Muscle of back (tissue), 13 donors: Measurements from ENCODE around the gene SMYD4. TPM values are rescaled to one million over a fixed set of nuclear protein-coding genes. Genes with fewer than 3 reads are reported as not detected.
"Not testable (repeated sequence)": the region's sequence is repeated elsewhere in the genome, so short reads cannot be mapped to it uniquely, and the experiment has no call there.

Source experiments
- DNase-seq, 3 donors: peaks; one replicate each; pipeline versions ENCODE4 v3.0.0 to v3.0.0-alpha.2; 2013
- long read RNA-seq, 9 donors: transcript quantifications; one replicate each; lab custom pipeline, GENCODE V29; 2026
- polyA plus RNA-seq, 10 donors: library from polyadenylated mRNA; unstranded; fragments of 120-200 nt; gene quantifications; one replicate each; pipeline ENCODE4 v1.2.1, GENCODE V29; 2013; ENCODE audit not compliant: insufficient read length in 10 of 10

SMYD4 gene, protein sequence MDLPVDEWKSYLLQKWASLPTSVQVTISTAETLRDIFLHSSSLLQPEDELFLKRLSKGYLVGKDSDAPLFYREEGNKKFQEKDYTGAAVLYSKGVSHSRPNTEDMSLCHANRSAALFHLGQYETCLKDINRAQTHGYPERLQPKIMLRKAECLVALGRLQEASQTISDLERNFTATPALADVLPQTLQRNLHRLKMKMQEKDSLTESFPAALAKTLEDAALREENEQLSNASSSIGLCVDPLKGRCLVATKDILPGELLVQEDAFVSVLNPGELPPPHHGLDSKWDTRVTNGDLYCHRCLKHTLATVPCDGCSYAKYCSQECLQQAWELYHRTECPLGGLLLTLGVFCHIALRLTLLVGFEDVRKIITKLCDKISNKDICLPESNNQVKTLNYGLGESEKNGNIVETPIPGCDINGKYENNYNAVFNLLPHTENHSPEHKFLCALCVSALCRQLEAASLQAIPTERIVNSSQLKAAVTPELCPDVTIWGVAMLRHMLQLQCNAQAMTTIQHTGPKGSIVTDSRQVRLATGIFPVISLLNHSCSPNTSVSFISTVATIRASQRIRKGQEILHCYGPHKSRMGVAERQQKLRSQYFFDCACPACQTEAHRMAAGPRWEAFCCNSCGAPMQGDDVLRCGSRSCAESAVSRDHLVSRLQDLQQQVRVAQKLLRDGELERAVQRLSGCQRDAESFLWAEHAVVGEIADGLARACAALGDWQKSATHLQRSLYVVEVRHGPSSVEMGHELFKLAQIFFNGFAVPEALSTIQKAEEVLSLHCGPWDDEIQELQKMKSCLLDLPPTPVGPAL
- polyA plus RNA-seq = 10 to 100 TPM in 1 of 10 donors, 1 to 10 TPM in 9; 5.4 to 10.2 (median 7.4) TPM
- long read RNA-seq, donor 1 = 0 reads
- long read RNA-seq, donor 2 = 0 reads
- long read RNA-seq, donor 3 = 0 reads
- long read RNA-seq, donor 4, full-length matches to known transcripts = 1 of 1 reads
- long read RNA-seq, donor 4, partial matches to known transcripts = 0 of 1 reads
- long read RNA-seq, donor 4, other reads (novel, unspliced or antisense) = 0 of 1 reads
- long read RNA-seq, donor 5, full-length matches to known transcripts = 1 of 1 reads
- long read RNA-seq, donor 5, partial matches to known transcripts = 0 of 1 reads
- long read RNA-seq, donor 5, other reads (novel, unspliced or antisense) = 0 of 1 reads
- long read RNA-seq, donor 6 = 0 reads
- long read RNA-seq, donor 7, partial matches to known transcripts = 21 of 26 reads
- long read RNA-seq, donor 7, other reads (novel, unspliced or antisense) = 5 of 26 reads
- long read RNA-seq, donor 8, full-length matches to known transcripts = 1 of 1 reads
- long read RNA-seq, donor 8, partial matches to known transcripts = 0 of 1 reads
- long read RNA-seq, donor 8, other reads (novel, unspliced or antisense) = 0 of 1 reads
- long read RNA-seq, donor 9 = 0 reads

DNA sequence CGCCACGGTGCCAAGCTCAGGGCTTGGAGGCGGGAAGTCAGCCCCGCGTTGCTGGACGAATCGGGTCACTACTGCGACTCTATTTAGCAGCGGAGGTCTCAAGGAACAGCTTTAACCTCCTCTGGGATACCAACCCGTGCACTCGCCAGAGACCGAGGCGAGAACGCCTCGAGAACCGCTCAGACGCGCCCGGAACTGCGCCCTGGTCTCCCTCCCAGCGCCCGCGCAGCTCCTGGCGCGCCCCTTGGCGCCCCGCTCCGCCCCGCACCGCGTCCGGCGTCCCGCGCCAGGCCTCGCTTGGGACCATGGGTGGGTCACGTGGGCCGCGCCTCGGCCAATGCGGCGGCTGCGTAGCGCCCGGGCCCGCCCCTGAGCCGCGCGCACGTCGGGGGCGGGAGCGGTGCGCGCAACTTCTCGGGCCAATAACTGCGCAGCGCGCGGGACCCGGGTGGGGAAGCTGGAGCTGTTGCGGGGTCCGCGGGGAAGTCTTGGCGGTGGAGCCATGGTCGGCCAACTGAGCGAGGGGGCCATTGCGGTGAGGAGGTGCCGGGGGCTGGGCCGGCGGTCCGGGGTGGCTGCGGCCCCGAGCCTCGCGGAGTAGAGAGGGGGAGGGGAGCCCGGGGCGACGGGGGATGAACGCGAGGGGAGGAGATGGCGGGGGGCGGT, at the start of gene SMYD4, which contains the start of gene RPA1:
SMYD4 (minus strand) TSS at position 311 of the 666 bp plus-strand sequence. CDS start 1,908 bp downstream, outside the sequence.
RPA1 (plus strand) TSS at position 414 of the 666 bp plus-strand sequence; CDS start at position 503, 89 bp downstream.
- DNase-seq = peak; percentile 87 to 97 (median 93)

DNA sequence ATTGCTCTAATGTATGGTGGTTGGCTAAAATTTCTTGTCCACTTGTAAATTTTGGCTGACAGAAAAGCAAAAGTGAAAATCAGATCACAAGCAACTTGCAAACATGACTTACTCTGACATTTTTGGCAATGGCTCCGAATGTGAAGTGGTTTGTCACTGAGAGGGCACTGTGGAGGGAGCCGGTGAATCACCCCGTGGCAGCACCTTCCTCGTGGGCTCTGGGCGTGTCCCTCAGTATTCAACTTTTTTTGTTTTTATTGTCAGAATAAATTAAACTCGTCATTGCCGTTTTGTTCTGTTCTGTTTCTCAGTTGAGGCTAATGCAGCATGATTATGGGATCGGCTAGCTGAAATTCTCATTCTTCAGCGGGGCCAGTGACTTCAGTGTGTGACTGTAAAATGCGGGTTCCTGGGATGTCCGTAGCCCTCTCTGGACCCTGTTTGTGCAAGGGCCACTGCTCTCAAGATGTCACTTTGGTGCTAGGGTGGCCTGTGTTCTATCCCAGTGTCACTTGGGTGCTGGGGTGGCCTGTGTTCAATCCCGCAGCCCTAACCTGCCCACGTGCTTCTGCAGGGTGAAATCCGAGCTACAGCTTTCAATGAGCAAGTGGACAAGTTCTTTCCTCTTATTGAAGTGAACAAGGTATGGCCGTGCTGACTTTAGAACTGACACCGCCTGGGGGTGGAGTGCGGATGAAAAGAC, 48.9 kb upstream of the SMYD4 start:
- no peak for DNase-seq

DNA sequence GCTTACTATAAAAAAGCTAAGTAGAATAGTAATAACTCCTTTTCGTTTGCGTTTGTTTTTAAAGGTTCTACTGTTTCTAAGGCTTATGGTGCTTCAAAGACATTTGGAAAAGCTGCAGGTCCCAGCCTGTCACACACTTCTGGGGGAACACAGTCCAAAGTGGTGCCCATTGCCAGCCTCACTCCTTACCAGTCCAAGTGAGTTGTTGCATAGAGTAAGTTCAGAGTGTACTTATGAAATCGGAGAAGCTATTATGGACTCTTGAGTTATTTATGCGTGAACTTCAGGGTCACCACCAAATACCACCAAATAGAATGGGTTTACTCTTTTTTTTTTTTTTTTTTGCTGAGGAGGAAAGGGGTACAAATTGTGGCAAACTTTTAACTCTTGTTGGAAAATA, 45.9 kb upstream of the SMYD4 start:
- no peak for DNase-seq

DNA sequence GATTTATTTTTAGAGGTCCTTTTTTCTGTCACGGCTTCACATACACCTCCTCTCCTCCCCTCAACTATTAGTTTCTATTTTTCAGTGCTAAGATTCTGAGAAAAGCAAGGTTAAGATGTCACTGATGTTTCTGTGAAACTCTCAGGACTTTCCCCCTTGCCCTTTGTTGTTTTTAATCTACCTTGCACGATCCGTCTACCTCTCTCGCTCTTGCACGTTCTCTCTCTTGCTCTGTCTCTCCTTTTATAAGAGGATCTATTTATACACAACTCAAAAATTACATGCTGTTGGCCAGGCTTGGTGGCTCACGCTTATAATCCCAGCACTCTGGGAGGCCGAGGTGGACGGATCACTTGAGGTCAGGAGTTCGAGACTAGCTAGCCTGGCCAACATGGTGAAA, 43.7 kb upstream of the SMYD4 start:
- no peak for DNase-seq

DNA sequence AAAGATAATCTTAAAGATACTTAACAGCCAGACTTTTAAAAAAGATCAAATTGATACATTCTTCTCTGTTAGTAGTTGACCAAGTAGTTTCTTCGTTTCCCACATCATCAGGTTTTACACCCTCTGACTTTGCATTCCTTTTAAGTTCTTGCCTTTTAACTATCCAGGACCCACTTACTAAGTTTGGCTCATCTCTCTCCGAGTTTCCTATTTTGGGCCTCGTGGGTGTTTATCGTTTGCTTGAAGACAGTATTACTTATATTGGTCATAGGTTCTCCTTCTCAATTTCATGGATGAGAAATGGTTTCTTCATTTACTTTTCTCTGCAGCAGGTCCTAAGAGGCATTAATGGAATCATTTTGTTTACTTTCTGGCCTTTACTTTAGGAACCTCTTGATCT, 43.3 kb upstream of the SMYD4 start:
- no peak for DNase-seq

DNA sequence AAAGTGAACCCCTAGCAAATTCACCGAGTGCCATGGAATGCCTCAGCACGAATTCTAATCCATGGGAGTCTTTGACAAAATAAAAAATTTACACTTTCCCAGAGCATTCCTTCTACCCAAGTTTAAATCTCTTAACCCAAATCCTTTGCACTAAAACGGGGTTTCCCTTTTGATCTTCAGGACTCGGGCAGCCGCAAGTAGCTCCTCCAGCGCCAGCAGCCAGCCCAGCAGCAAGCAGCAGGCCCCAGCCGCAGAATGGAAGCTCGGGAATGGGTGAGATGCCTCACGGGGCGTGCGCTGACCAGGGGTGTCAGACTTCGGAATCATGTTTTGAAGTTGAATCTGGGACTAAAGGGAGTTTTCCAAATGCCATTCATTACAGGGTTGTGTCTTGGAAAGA, 42.6 kb upstream of the SMYD4 start:
- DNase-seq = no peak

DNA sequence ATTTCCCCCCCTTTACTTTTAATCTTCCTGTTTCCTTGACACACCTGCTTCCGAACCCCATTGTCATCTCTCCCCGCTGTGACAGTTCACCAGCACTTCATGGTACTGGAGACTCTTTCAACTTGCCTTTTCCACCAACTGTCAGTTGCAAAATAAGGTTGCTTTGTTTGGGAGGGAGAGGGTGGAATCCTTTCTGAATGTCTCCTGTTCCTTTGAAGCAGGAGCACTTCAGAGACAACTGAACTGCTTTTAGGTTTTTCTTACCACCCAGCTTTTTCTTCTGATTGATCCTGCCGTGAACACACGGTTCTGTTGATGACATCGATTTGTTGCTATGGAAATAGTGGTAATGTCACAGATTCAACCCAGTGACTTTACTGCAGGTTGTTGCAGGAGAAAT, 42.1 kb upstream of the SMYD4 start:
- DNase-seq = no peak

DNA sequence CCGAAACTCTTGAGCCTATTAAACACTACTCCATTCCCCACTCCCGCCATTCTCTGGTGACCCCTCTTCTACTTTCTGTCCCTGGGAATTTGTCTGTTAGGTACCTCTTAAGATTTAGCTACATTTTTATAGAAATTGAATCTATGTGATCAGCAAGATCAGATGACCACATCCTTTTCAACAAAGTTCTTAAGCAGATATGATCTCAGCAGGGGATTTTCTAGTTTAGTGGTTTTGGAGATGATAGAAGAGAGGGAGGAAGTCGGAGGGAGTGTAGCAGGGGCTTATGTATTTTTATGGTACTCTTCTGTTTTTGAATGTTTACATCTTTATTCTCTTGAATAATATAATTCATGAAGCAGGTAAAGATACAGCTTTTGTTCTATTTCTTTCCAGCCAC, 40.9 kb upstream of the SMYD4 start:
- DNase-seq = no peak

DNA sequence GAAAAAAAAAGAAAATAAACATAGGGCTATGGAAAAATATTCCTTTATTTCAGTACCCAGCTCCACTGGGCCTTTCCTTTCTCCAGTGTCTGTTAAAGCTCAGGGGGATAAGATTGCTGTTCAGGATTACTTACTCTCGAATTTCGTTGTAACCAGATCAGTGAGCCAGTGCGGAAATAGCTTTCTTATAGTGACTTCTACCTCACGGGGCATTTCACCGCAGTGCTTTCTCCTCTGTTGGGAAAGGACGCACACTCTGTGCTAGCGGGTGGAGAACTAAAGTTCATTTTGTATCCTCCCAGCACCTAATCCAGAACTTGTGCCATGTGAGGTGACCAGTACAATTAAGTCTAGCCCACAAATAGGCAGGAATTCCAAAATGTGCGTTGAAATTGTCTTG, 38.4 kb upstream of the SMYD4 start:
- DNase-seq = no peak

DNA sequence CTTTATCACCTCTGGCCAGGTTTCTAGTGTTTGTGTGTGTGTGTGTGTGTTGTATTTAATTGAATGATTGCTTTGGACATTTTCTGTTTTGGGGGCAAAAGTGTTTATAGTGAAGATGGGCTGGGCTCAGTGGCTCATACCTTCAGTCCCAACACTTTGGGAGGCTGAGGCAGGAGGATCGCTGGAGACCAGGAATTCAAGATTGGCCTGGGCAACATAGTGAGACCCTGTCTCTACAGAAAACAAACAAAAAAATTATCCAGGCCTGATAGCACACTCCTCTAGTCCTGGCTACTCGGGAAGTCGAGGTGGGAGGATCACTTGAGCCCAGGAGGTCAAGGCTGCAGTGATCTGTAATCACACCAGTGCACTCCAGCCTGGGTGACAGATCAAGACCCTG, 37.6 kb upstream of the SMYD4 start:
- no peak for DNase-seq

DNA sequence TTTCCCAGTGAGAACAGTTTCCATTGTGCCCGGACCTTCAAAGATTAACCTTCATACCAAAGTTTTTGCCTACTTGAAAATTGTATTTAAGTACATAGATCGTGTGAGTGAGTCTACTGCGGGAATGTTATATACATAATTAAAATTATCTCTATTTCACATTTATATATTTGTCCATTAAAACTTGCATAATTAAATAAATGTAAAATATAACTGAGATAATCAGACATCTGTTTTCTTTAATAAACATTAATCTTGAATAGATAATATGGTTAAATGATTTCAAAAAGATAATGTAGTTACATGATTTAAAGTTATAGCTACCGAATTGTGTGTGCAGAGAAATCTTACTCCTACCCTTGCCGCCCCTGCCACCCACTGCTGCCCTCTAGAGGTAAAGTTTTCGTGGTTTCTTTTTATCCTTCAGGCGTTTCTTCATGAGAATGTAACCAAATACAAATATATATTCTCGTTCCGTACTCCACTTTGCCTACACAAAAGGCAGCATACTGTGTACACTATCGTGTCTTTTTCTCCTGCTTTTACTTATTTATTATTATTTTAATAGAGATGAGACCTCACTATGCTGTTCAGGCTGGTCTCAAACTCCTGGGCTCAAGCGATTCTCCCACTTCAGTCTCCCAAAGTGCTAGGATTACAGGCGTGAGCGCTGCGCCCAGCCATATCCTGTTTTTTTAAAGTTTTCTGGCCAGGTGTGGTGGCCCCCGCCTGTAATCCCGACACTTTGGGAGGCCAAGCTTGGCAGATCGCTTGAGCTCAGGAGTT, 35.7 kb upstream of the SMYD4 start:
- DNase-seq = peak; percentile 7 to 23 (median 8)

DNA sequence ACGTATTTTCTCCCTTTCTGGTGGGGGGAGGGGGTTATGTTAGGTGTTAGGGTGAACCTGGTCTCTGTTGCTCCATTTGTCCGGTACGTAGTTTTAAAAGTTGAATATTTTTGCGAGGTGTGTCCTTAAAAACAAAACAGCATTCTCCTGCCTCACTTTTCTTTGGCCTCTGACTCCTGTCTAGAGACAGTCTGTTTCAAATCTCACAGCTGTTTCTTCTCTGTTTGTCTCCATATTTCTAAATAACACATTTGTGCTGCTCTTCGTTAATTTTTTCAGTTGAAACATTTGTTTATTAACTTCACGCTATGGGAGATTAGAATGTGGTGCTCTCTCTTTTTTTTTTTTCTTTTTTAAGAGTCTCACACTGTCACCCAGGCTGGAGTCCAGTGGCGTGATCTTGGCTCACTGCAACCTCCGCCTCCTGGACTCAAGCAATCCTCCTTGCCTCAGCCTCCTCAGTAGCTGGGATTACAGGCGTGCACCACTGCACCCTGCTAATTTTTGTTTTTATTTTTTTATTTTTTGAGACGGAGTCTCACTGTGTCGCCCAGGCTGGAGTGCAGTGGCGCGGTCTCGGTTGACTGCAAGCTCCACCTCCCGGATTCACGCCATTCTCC, 31.8 kb upstream of the SMYD4 start:
- DNase-seq = no peak

DNA sequence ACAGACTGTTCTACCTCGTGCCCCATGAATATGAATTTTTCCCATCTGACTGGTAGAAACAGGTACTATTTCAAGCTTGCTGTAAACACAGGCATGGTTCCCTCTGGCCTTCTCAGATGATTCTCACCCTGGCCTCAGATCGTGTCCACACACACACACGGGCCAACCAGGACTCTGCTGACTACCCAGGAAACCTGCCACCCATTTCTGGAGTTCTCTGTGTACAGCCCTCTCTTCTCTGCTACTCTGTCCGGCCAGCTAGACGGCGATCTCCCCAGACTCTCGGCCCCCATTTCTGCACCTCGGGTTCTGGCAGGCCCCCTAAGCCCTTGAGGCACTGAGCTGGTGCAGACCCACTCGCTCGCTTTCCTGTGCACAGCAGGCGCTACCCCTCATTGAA, 31.3 kb upstream of the SMYD4 start:
- no peak for DNase-seq

DNA sequence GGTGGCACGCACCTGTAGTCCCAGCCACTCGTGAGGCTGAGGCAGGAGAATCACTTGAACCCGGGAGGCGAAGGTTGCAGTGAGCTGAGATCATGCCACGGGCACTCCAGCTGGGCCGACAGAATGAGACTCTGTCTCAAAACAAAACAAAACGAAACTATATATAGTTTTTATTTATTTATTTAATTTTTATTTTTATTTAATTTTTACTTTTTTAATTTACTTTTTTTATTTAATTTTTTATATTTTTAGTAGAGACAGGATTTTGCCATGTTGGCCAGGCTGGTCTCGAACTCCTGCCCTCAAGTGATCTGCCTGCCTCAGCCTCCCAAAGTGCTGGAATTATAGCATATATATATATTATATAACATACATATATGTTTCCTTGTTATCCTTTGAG, 26.8 kb upstream of the SMYD4 start:
- not testable (repeated sequence) for DNase-seq

DNA sequence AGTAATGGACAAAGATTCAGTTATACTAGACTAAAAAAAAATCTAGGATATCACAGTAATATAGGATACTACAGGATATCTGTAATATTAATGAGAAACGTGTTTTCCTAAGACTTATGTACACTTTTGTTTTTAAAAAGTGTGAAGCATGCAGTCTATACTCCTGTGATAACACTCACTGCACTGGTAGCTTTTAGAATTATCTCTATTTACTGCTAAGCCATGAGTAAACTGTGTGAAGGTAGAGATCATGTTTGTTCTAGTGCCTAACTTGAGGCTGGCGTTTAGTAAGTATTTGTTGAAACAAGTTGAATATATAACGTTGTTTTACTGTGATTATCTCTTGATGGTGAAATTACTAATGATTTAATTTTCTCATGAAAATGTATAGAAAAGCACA, 24.0 kb upstream of the SMYD4 start:
- DNase-seq = no peak

DNA sequence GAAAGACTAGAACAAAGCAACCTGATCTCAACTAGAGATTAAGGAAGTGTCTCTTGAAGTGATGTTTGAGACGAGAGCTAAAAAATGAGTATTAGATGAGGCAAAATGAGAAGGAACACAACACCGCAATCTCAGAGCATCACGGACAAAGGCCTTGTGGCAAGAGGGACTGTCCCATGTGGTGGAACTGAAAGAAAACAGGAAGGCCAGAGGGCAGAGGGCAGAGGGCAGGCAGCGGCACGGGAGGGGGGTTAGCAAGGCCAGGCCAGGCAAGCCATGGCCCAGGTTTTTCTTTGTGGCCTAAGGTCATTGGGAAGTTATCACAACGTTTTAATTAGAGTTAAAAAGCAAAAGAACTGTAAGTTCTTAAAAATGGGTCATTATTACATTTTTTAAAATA, 22.6 kb upstream of the SMYD4 start:
- DNase-seq = no peak

DNA sequence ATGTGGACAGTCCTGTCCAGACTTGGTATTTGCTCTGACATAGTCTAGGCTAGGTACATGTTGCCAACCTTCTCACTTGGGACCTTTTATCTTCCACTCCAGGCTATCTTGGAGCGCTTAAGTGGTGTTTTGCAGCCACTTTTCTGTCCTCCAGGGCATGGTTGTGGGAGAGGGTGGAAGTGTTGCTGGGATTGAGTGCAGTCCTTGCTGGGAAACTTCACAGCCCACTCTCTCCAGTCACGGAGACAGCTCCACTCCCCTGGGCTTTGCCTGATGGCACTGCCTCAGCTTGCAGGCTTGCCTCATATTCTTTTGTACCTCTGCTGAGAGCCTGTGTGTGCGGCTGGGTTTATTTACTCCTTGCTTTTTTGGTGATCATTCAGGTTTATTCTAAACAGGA, 17.5 kb upstream of the SMYD4 start:
- no peak for DNase-seq

DNA sequence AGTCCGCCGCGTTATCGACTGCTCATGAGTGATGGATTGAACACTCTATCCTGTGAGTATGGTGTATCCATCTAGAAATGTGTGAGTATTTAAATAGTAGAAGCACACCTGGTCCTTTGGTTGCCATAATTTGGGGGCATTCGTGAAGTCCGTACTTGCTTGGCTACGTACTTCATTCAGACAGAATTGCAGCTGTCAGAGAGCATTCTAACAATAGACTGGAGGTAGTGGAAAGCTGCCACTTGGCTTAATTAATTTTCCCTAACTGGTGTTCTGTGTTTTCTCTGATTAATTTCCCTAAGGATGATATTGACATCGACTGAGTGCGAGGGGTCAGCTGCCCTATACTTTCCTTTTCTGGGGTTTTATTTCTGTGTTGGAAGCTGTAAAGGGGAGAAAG, 14.2 kb upstream of the SMYD4 start:
- no peak for DNase-seq

DNA sequence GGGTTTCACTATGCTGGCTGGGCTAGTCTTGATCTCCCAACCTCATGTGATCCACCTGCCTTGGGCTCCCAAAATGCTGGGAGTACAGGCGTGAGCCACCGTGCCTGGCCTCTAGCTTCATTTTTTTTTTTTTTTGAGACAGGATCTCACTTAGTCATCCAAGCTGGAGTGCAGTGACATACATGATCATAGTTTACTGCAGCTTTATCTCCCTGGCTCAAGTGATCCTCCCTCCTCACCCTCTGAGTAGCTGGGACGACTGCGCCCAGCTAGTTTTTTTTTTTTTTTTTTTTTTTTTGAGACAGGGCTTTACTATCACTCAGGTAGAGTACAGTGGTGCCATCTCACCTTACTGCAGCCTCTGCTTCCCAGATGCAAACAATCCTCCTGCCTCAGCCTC, 9.8 kb upstream of the SMYD4 start:
- no peak for DNase-seq
